ENCODE data around the gene ANO2. TPM values are rescaled to one million over a fixed set of nuclear protein-coding genes. Genes with fewer than 3 reads are reported as not detected.

Gene ANO2
- total and polyA plus RNA-seq, 8 donors, result 0.43 to 2.4 (median 0.97) TPM

GRCh38 chr12:5904441-5904840 is 40.6 kb downstream of the ANO2 start:
- Histone ChIP-seq H3K27ac (no peak overlapping the region), H3K4me3 (no peak overlapping the region), H3K27me3 (no peaks in the 10 kb centered on the region), H3K4me1 (no peaks in the 10 kb centered on the region), H3K9me3 (no peaks in the 10 kb centered on the region), H3K36me3 (no peaks in the 10 kb centered on the region)
- intact Hi-C loops (cut with DNase I), result no loop called here
- TF ChIP-seq CTCF (IDR thresholded peaks at IDR 0.05), result no peak
- DNase-seq, result no peak
- no peak for FAIRE-seq
- no peak for ATAC-seq
- 54 to 65% methylated on average over 11 of the region's 11 CpGs for WGBS, 2 donors

GRCh38 chr12:5902736-5903135 is 42.3 kb downstream of the ANO2 start:
- Histone ChIP-seq H3K27ac (no peak overlapping the region), H3K36me3 (no peaks in the 10 kb centered on the region), H3K4me1 (no peaks in the 10 kb centered on the region), H3K27me3 (no peaks in the 10 kb centered on the region), H3K4me3 (no peak overlapping the region), H3K9me3 (no peaks in the 10 kb centered on the region)
- ATAC-seq (no peak), FAIRE-seq (no peak), DNase-seq (no peak)
- intact Hi-C loops (cut with DNase I), result no loop called here
- 96 to 100% methylated on average over 2 of the region's 2 CpGs for WGBS, 2 donors
- TF ChIP-seq CTCF (IDR thresholded peaks at IDR 0.05), result no peak

DNA sequence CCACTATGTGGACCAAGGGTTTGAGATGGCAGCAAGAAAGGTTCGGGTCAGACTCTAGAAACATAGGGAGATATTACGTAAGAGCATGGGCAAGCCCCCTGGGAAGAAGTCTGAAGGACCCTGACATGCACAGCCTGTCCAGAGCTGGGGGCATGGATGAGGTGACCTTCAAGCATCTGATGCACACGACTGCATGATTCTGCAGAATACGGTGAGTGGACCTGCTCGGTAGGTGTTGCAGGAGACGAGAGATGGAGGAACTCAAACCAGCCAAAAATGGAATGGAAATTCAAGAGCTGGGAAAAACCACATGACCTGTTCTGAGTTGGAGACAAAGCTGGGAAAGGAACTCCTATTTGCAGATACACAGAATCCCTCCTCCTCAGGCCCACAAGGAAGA is 43.6 kb downstream of the ANO2 start:
- H3K27ac ChIP-seq, result no peak overlapping the region
- H3K4me1 ChIP-seq, result no peaks in the 10 kb centered on the region
- H3K4me3 ChIP-seq, result no peak overlapping the region
- no peak for FAIRE-seq
- no peaks in the 10 kb centered on the region for H3K9me3 ChIP-seq
- no peak for DNase-seq
- intact Hi-C loops (cut with DNase I), result no loop called here
- no peak for ATAC-seq
- H3K27me3 ChIP-seq, result no peaks in the 10 kb centered on the region
- no peaks in the 10 kb centered on the region for H3K36me3 ChIP-seq
- WGBS, 2 donors, result 70 to 79% methylated on average over 6 of the region's 6 CpGs
- no peak for TF ChIP-seq CTCF (IDR thresholded peaks at IDR 0.05)

GRCh38 chr12:5900533-5901205 is 44.4 kb downstream of the ANO2 start:
- TF ChIP-seq CTCF (IDR thresholded peaks at IDR 0.05), result no peak
- ATAC-seq (no peak), FAIRE-seq (no peak), DNase-seq (no peak)
- 34 to 36% methylated on average over 15 of the region's 15 CpGs for WGBS, 2 donors
- Histone ChIP-seq H3K4me3 (no peak overlapping the region), H3K27ac (no peak overlapping the region), H3K9me3 (no peaks in the 10 kb centered on the region), H3K27me3 (no peaks in the 10 kb centered on the region), H3K36me3 (no peaks in the 10 kb centered on the region), H3K4me1 (no peaks in the 10 kb centered on the region)
- intact Hi-C loops (cut with DNase I), result no loop called here

GRCh38 chr12:5900076-5900475 is 45.0 kb downstream of the ANO2 start:
- H3K27me3 ChIP-seq, result no peaks in the 10 kb centered on the region
- ATAC-seq (no peak), DNase-seq (no peak), FAIRE-seq (no peak)
- no peaks in the 10 kb centered on the region for H3K9me3 ChIP-seq
- H3K36me3 ChIP-seq, result no peaks in the 10 kb centered on the region
- 30 to 37% methylated on average over 4 of the region's 4 CpGs for whole genome bisulfite sequencing, 2 donors
- intact Hi-C loops (cut with DNase I), result no loop called here
- H3K27ac ChIP-seq, result no peak overlapping the region
- H3K4me3 ChIP-seq, result no peak overlapping the region
- TF ChIP-seq CTCF (IDR thresholded peaks at IDR 0.05), result no peak
- no peaks in the 10 kb centered on the region for H3K4me1 ChIP-seq

All from pancreas (tissue), 10 donors.